H9 (cell line): ENCODE results near the gene RCAN3. TPM values are rescaled to one million over a fixed set of nuclear protein-coding genes. Genes with fewer than 3 reads are reported as not detected.

Experiments
- DNase-seq: peaks from one replicate; pipeline ENCODE4 v3.0.0-alpha.2; 2017
- H2AFZ ChIP-seq: one replicate; pipeline ENCODE4 v1.6.1; 2013; ENCODE audit warnings: mild to moderate bottlenecking, low read length, control low read depth, moderate library complexity
- H2AK5ac ChIP-seq: 2 replicates; pipeline ENCODE4 v1.6.1; 2013; ENCODE audit warnings: low read length, control low read depth, mixed read lengths; ENCODE audit not compliant: insufficient read length
- H2BK120ac ChIP-seq: one replicate; pipeline ENCODE4 v1.6.1; 2013; ENCODE audit warnings: low read depth, mild to moderate bottlenecking, low read length, control low read depth, inconsistent platforms; ENCODE audit not compliant: poor library complexity, severe bottlenecking
- H2BK12ac ChIP-seq: 2 replicates; pipeline ENCODE4 v1.6.1; 2013; ENCODE audit warnings: low read length, control low read depth, mixed read lengths, low read depth; ENCODE audit not compliant: insufficient read length
- H2BK15ac ChIP-seq: 2 replicates; pipeline ENCODE4 v1.6.1; 2013; ENCODE audit warnings: low read depth, low read length, control low read depth
- H2BK20ac ChIP-seq: one replicate; pipeline ENCODE4 v1.6.1; 2013; ENCODE audit warnings: low read depth, mild to moderate bottlenecking, low read length, control low read depth, inconsistent platforms; ENCODE audit not compliant: poor library complexity, severe bottlenecking
- H2BK5ac ChIP-seq: 2 replicates; pipeline ENCODE4 v1.6.1; 2013; ENCODE audit warnings: low read length, control low read depth, mixed read lengths; ENCODE audit not compliant: insufficient read length
- H3K14ac ChIP-seq: 2 replicates; pipeline ENCODE4 v1.6.1; 2013; ENCODE audit warnings: low read length, control low read depth; ENCODE audit not compliant: insufficient read depth
- H3K18ac ChIP-seq: 2 replicates; pipeline ENCODE4 v1.6.1; 2013; ENCODE audit warnings: low read depth, mild to moderate bottlenecking, mixed read lengths, low read length, control low read depth; ENCODE audit not compliant: insufficient read length
- H3K23ac ChIP-seq: 2 replicates; pipeline ENCODE4 v1.6.1; 2013; ENCODE audit warnings: low read length, control low read depth, mixed read lengths, low read depth; ENCODE audit not compliant: insufficient read length
- H3K23me2 ChIP-seq: 2 replicates; pipeline ENCODE4 v1.6.1; 2013; ENCODE audit warnings: low read depth, mild to moderate bottlenecking, mixed read lengths, low read length, control low read depth; ENCODE audit not compliant: insufficient read length, poor library complexity, severe bottlenecking
- H3K27ac ChIP-seq: 2 replicates; pipeline ENCODE4 v1.5.1; 2013; ENCODE audit warnings: low read length, control low read depth, mixed read lengths, low read depth; ENCODE audit not compliant: insufficient read length
- H3K27me3 ChIP-seq: 2 replicates; pipeline ENCODE4 v1.6.1; 2013; ENCODE audit warnings: low read length, control low read depth, inconsistent platforms; ENCODE audit not compliant: insufficient read depth
- H3K4ac ChIP-seq: 2 replicates; pipeline ENCODE4 v1.6.1; 2013; ENCODE audit warnings: low read depth, mild to moderate bottlenecking, control low read depth, inconsistent platforms, low read length, moderate library complexity
- H3K4me1 ChIP-seq: 2 replicates; pipeline ENCODE4 v1.6.1; 2013; ENCODE audit warnings: low read length, control low read depth, inconsistent platforms; ENCODE audit not compliant: insufficient read depth
- H3K4me2 ChIP-seq: 2 replicates; pipeline ENCODE4 v1.6.1; 2013; ENCODE audit warnings: low read length, control low read depth, mixed read lengths; ENCODE audit not compliant: insufficient read length, insufficient read depth
- H3K56ac ChIP-seq: 2 replicates; pipeline ENCODE4 v1.6.1; 2013; ENCODE audit warnings: low read depth, mild to moderate bottlenecking, mixed read lengths, low read length, control low read depth; ENCODE audit not compliant: insufficient read length
- H3K79me1 ChIP-seq: 2 replicates; pipeline ENCODE4 v1.6.1; 2013; ENCODE audit warnings: low read depth, mild to moderate bottlenecking, moderate library complexity, low read length, control low read depth, inconsistent platforms; ENCODE audit not compliant: insufficient read depth, poor library complexity, severe bottlenecking
- H3K79me2 ChIP-seq: 2 replicates; pipeline ENCODE4 v1.6.1; 2013; ENCODE audit warnings: low read length, control low read depth, inconsistent platforms; ENCODE audit not compliant: insufficient read depth
- H3K9ac ChIP-seq: 2 replicates; pipeline ENCODE4 v1.6.1; 2013; ENCODE audit warnings: low read length, control low read depth, mixed read lengths; ENCODE audit not compliant: insufficient read length; ENCODE audit errors: extremely low read depth
- H3K9me3 ChIP-seq: one replicate; pipeline ENCODE4 v1.6.1; 2013; ENCODE audit warnings: low read depth, low read length, inconsistent platforms; ENCODE audit not compliant: control insufficient read depth
- H3T11ph ChIP-seq: one replicate; pipeline ENCODE4 v1.6.1; 2013; ENCODE audit warnings: mild to moderate bottlenecking, low read length, control low read depth, inconsistent platforms
- H4K20me1 ChIP-seq: one replicate; pipeline ENCODE4 v1.6.1; 2013; ENCODE audit not compliant: control insufficient read depth, insufficient read length, insufficient read depth
- H4K5ac ChIP-seq: 2 replicates; pipeline ENCODE4 v1.6.1; 2013; ENCODE audit warnings: low read depth, mild to moderate bottlenecking, mixed read lengths, low read length, control low read depth; ENCODE audit not compliant: insufficient read length
- H4K8ac ChIP-seq: replicated peaks from 2 replicates; pipeline ENCODE4 v1.6.1; 2013; ENCODE audit warnings: low read length, control low read depth, mixed read lengths, low read depth; ENCODE audit not compliant: insufficient read length
- H4K91ac ChIP-seq: 2 replicates; pipeline ENCODE4 v1.6.1; 2013; ENCODE audit warnings: low read depth, mild to moderate bottlenecking, moderate library complexity, mixed read lengths, low read length, control low read depth; ENCODE audit not compliant: insufficient read length
- H3K27ac Mint-ChIP-seq, 3 experiments: 2 replicates in 2 of 3; 3 replicates in 1 of 3; pipeline ENCODE4 v1.8.0; 2020 to 2021; ENCODE audit warnings: mixed read lengths in 3 of 3, mild to moderate bottlenecking in 1 of 3, moderate library complexity in 1 of 3
- H3K27me3 Mint-ChIP-seq: 2 replicates; pipeline ENCODE4 v1.8.0; 2021; ENCODE audit warnings: low read depth, mild to moderate bottlenecking, moderate library complexity, mixed read lengths
- H3K36me3 Mint-ChIP-seq, 3 experiments: 2 replicates in 2 of 3; 3 replicates in 1 of 3; pipeline ENCODE4 v1.8.0; 2020 to 2021; ENCODE audit warnings: low read depth in 3 of 3, mixed read lengths in 3 of 3; ENCODE audit not compliant: insufficient read depth in 1 of 3
- H3K4me1 Mint-ChIP-seq, 2 experiments: 2 replicates each; pipeline ENCODE4 v1.8.0; 2020; ENCODE audit warnings: mixed read lengths in 2 of 2
- H3K4me3 Mint-ChIP-seq, 2 experiments: 2 replicates in 1 of 2; 3 replicates in 1 of 2; pipeline ENCODE4 v1.8.0; 2020 to 2021; ENCODE audit warnings: mild to moderate bottlenecking in 2 of 2, mixed read lengths in 2 of 2, moderate library complexity in 1 of 2
- H3K9me3 Mint-ChIP-seq, 2 experiments: 2 replicates in 1 of 2; 3 replicates in 1 of 2; pipeline ENCODE4 v1.8.0; 2020; ENCODE audit warnings: mild to moderate bottlenecking in 2 of 2, mixed read lengths in 2 of 2, moderate library complexity in 1 of 2
- WGBS: extraction: QIAGEN DNeasy Blood & Tissue Kit; methylation state at CpG from one replicate; pipeline ENCODE4 v1.1.7; 2013; ENCODE audit warnings: missing lambda C conversion rate, low lambda C conversion rate, mixed read lengths; ENCODE audit not compliant: insufficient read length; ENCODE audit errors: extremely low coverage; 5-methylcytosine and 5-hydroxymethylcytosine counted together
- total RNA-seq: library from RNA; stranded (reverse); gene quantifications from 2 replicates; pipeline ENCODE4 v1.2.1, GENCODE V29; 2021
- TF ChIP-seq, protein P1 (sequence below): fragments of 200-600 bp; sonication (generic); conservative IDR thresholded peaks from 3 replicates; pipeline ENCODE4 v1.8.0; 2021; ENCODE audit warnings: antibody characterized with exemption, mild to moderate bottlenecking

Gene RCAN3
- total RNA-seq, 1 experiment from 2014 or later, result 13.0 TPM

DNA sequence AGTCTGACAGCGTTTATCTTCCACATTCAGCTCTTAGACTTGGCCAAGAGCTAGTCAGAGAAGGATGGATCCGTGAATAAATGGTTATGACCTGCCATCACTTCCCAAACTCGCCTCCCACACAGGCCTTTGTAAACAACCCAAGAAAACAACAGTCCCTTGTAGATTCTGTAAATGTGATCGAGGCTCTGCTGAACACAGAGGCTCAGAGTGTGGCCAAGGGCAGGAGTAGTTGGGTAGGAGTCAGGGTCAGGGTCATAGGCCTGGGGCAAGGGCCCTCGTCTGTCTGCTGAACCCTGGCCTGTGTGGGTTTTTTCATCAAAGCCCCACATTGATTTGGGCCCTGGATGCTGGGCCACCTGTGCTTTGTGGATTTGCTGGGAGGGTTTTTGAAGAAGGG, 85.9 kb downstream of the RCAN3 start:
- Histone ChIP-seq H3K4me1 (no peaks in the 10 kb centered on the region), H4K20me1 (no peaks in the 10 kb centered on the region), H3K23me2 (no peaks in the 10 kb centered on the region), H3K79me2 (no peaks in the 10 kb centered on the region), H3K9ac (no peak overlapping the region), H3K27me3 (no peaks in the 10 kb centered on the region), H4K91ac (no peak overlapping the region), H3K23ac (no peak overlapping the region), H3K18ac (no peak overlapping the region), H3K9me3 (no peaks in the 10 kb centered on the region), H3K56ac (no peak overlapping the region), H2AK5ac (no peak overlapping the region), H4K8ac (no peak overlapping the region), H3K4me2 (no peak overlapping the region), H2BK20ac (no peak overlapping the region), H3K27ac (no peak overlapping the region), H2BK5ac (no peak overlapping the region), H2BK15ac (no peak overlapping the region), H3K79me1 (no peaks in the 10 kb centered on the region), H3K4ac (no peak overlapping the region), H3K14ac (no peak overlapping the region), H3T11ph (no peak overlapping the region), H2BK120ac (no peak overlapping the region), H2BK12ac (no peak overlapping the region), H2AFZ (no peak overlapping the region), H4K5ac (no peak overlapping the region)
- no peaks in the 10 kb centered on the region for H3K9me3 Mint-ChIP-seq
- no CpG with 5 or more reads among the region's 5 CpGs for WGBS
- no peak for DNase-seq
- H3K27ac Mint-ChIP-seq, result 0 out of 7 replicates have a peak overlapping the region, but pooled peaks of 1 of the 3 experiments have one; percentile 35
- peaks cover 9% of the 10 kb centered on the region for H3K27me3 Mint-ChIP-seq
- H3K36me3 Mint-ChIP-seq, result no peaks in the 10 kb centered on the region
- no peak overlapping the region for H3K4me3 Mint-ChIP-seq
- peaks cover 0 to 5% of the 10 kb centered on the region in 2 experiments; a peak in 2 of 4 replicates for H3K4me1 Mint-ChIP-seq
- TF ChIP-seq, protein P1, sequence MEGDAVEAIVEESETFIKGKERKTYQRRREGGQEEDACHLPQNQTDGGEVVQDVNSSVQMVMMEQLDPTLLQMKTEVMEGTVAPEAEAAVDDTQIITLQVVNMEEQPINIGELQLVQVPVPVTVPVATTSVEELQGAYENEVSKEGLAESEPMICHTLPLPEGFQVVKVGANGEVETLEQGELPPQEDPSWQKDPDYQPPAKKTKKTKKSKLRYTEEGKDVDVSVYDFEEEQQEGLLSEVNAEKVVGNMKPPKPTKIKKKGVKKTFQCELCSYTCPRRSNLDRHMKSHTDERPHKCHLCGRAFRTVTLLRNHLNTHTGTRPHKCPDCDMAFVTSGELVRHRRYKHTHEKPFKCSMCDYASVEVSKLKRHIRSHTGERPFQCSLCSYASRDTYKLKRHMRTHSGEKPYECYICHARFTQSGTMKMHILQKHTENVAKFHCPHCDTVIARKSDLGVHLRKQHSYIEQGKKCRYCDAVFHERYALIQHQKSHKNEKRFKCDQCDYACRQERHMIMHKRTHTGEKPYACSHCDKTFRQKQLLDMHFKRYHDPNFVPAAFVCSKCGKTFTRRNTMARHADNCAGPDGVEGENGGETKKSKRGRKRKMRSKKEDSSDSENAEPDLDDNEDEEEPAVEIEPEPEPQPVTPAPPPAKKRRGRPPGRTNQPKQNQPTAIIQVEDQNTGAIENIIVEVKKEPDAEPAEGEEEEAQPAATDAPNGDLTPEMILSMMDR, result no peak
